ENCODE results near the gene PSMA1.

The PSMA1 gene

GRCh38 chr11:14554959-14555358 lies 34.8 kb upstream of the PSMA1 start:
- no peak for TF ChIP-seq ZNF112 (tag by site-specific recombination; IDR thresholded peaks at IDR 0.05)
- no peak for TF ChIP-seq ZNF10 (tag by site-specific recombination; IDR thresholded peaks at IDR 0.05)
- no peak for TF ChIP-seq ZNF664 (tag by site-specific recombination; IDR thresholded peaks at IDR 0.05)
- TF ChIP-seq GFI1B (tag by site-specific recombination; IDR thresholded peaks at IDR 0.05), result no peak
- no peak for TF ChIP-seq ZNF211 (tag by site-specific recombination; IDR thresholded peaks at IDR 0.05; ENCODE audit: low read depth)
- TF ChIP-seq SALL2 (tag by site-specific recombination; IDR thresholded peaks at IDR 0.05; ENCODE audit: borderline replicate concordance), result no peak
- no peak for TF ChIP-seq ZNF707 (tag by site-specific recombination; IDR thresholded peaks at IDR 0.05)
- TF ChIP-seq SP3 (tag by site-specific recombination; IDR thresholded peaks at IDR 0.05), result no peak
- TF ChIP-seq ZNF146 (tag by site-specific recombination; IDR thresholded peaks at IDR 0.05), result no peak
- Histone ChIP-seq H3K36me3 (ENCODE audit: control insufficient read depth in 2 of 2, insufficient read depth in 1 of 2, low read length in 2 of 2) (no peaks in the 10 kb centered on the region), H3K4me3 (ENCODE audit: low read depth, low read length) (no peak overlapping the region), H3K27ac (ENCODE audit: extremely low read depth, low read depth, low read length) (no peak overlapping the region), H3K4me1 (ENCODE audit: control insufficient read depth, insufficient read depth, low read length) (no peaks in the 10 kb centered on the region), H3K9me3 (ENCODE audit: control insufficient read depth, insufficient read depth, low read depth, low read length) (no peaks in the 10 kb centered on the region)
- POLR2A ChIA-PET, result no interaction called here
- CTCF ChIA-PET, result interaction anchor here (0.6 kb wide), 2 partner anchors 499 to 932 kb away, joined by 3 read pairs; no protein-coding TSS in a partner anchor

- no peaks in the 10 kb centered on the region for H3K9me3 ChIP-seq (ENCODE audit: control insufficient read depth, insufficient read depth, low read depth, low read length)
- TF ChIP-seq ZNF404 (tag by site-specific recombination; IDR thresholded peaks at IDR 0.05) (no peak), KLF16 (tag by site-specific recombination; IDR thresholded peaks at IDR 0.05) (no peak), ZSCAN18 (tag by site-specific recombination; IDR thresholded peaks at IDR 0.05) (no peak), ZNF138 (tag by site-specific recombination; IDR thresholded peaks at IDR 0.05; ENCODE audit: borderline replicate concordance) (no peak), ZBTB20 (tag by site-specific recombination; IDR thresholded peaks at IDR 0.05) (no peak), ZSCAN5A (tag by site-specific recombination; IDR thresholded peaks at IDR 0.05) (no peak), ZNF114 (tag by site-specific recombination; IDR thresholded peaks at IDR 0.05) (no peak), ZNF354C (tag by site-specific recombination; IDR thresholded peaks at IDR 0.05; ENCODE audit: borderline replicate concordance, low read depth) (no peak), ZBTB7A (tag by site-specific recombination; IDR thresholded peaks at IDR 0.05; ENCODE audit: low read depth) (no peak), MYNN (tag by site-specific recombination; IDR thresholded peaks at IDR 0.05; ENCODE audit: borderline replicate concordance) (no peak), ZNF518A (tag by site-specific recombination; conservative IDR thresholded peaks at IDR 0.05; ENCODE audit: low read depth) (no peak), ZNF660 (tag by site-specific recombination; IDR thresholded peaks at IDR 0.05) (no peak), ZNF391 (tag by site-specific recombination; IDR thresholded peaks at IDR 0.05; ENCODE audit: borderline replicate concordance, low read depth) (no peak), ZNF394 (tag by site-specific recombination; IDR thresholded peaks at IDR 0.05; ENCODE audit: borderline replicate concordance) (no peak), CTCF (tag by site-specific recombination; IDR thresholded peaks at IDR 0.05) (no peak), ZBTB1 (tag by site-specific recombination; IDR thresholded peaks at IDR 0.05) (no peak), ZNF155 (tag by site-specific recombination; IDR thresholded peaks at IDR 0.05) (no peak), IKZF3 (tag by site-specific recombination; IDR thresholded peaks at IDR 0.05) (no peak)
- no peak overlapping the region for H3K4me3 ChIP-seq (ENCODE audit: low read depth, low read length)
- no peaks in the 10 kb centered on the region for H3K36me3 ChIP-seq (ENCODE audit: control insufficient read depth in 2 of 2, insufficient read depth in 1 of 2, low read length in 2 of 2)
- H3K4me1 ChIP-seq (ENCODE audit: control insufficient read depth, insufficient read depth, low read length), result no peaks in the 10 kb centered on the region
- H3K27ac ChIP-seq (ENCODE audit: extremely low read depth, low read depth, low read length), result no peak overlapping the region
- ChIA-PET CTCF (interaction anchor here (0.6 kb wide), 1 partner anchor 952 kb away, joined by 4 read pairs; no protein-coding TSS in a partner anchor), POLR2A (interaction anchor here (0.6 kb wide), 1 partner anchor 15 kb away, joined by 3 read pairs; no protein-coding TSS in a partner anchor)
Observed at GRCh38 chr11:14552089-14552488, 31.9 kb upstream of the PSMA1 start.
